Stimulated activated CD4-positive, alpha-beta T cell treated with anti-CD3 and anti-CD28 coated beads, TNF-alpha, amount 100 ng/mL, for 4 hours (primary cell): Measurements from ENCODE around the gene ACO1.

ENCODE experiments used
- DNase-seq, 3 experiments: peaks; one replicate each; pipeline ENCODE4 v3.0.0-alpha.2; 2020; ENCODE audit warnings: low read depth in 3 of 3

Gene ACO1

GRCh38 chr9:32382565-32383320 lies 1.7 kb upstream of the ACO1 start:
- DNase-seq: no peak

DNA sequence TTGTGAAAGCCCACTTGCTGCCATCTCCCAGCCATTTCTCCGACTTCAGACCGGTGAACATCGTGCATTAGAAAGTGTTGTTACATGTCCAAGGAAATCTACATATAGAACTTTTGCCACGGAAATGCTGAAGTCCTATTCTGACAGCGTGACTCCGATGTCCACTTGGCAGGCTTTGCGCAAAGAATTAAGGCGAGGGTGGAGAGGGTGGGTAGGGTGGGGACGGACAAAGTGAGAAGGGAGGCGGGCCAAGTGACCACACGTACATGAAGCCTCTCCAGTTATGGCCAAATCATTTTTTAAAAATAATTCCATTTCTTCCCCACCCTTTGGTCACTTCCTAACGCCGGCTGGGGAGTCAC lies 460 bp upstream of the ACO1 start:
- DNase-seq: no peak

DNA sequence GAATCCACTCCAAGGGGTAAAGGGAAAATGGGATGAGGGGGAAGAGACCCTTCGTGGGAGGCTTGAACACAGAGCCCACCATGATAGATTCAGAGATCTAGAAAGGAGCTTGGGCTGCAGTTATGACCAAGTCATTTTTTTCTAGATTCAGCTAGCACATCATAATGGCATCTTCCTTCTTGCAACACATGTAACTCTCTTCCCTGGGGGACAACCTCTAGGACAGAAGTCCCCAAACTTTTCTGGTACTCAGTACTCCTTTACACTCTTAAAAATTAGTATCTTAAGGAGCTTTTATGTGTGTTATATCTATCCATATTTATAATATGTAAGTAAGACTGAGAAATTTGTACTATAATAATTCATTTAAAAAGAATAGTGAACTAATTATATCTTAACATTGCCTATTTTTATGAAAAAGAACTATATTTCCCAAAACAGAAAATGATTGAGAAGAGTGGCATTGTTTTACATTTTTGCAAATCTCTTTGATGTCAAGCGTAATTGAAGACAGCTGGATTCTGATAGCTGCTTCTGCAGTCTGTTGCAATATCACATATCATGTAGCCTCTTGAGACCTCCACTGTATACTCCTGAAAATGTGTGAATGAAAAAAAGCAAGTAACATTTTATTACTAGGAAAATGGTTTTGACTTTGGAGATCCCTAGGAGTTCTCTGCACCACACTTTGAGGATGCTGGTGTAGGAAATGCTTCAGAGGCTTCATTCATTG lies 875 bp downstream of the ACO1 start:
- DNase-seq: no peak

- no peak for DNase-seq
These were observed 1.4 kb downstream of the ACO1 start for GRCh38 chr9:32385885-32386283.

GRCh38 chr9:32387256-32387655 lies 2.8 kb downstream of the ACO1 start:
- no peak for DNase-seq

DNA sequence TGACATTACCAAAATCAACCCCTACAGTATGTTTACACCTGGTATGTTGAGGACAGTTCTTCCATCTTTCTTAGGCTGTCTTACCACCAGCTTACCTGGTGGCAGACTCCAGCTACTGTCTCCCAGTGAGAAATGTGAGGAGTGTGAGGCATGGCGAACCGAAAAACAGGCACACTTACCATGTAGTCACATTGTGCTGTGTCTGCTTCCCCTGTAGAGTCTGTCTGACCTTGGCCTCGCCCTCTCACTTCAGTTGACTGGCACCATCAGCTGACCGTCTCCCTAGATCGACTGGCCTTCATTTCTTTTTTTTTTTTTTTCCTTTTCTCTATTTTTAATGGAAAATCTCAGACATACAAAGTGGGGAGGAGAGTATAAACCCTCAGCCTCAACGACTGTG lies 4.9 kb downstream of the ACO1 start:
- DNase-seq: no peak

- DNase-seq: no peak
These were observed 9.5 kb downstream of the ACO1 start for GRCh38 chr9:32393911-32394310.

DNA sequence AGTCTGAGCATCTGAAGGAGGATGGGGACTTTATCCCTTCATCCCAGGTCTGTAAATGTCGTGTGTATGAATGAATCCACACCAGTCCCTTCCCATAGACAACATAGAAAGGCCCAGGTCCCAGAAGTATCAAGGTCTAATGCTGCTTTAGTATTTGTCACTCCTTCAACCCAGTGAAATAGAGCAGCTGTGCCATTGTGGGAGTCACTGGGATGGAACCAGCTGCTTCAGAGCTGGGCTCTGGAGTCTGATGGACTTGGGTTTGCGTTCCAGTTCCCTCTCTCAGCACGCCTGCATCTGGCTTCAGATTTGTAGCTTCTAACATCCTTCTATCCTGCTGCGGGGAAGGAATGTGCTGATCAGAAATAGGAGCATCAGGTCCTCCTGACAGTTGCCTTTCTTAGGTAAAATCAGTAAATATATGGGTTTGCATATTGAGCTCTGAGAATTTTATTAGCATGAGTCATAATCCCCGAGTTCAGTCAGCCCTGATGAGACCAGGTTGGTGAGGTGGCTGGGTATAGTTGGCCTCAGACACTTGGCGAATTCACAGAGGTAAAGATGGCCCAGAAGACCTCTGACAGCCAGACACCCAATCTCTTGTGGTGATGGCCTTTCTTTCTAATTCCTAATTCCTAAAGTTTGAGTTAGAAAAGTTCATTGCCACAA lies 10.1 kb downstream of the ACO1 start:
- no peak for DNase-seq

GRCh38 chr9:32395510-32396216 lies 11.2 kb downstream of the ACO1 start:
- DNase-seq: no peak

GRCh38 chr9:32398207-32398606 lies 13.8 kb downstream of the ACO1 start:
- no peak for DNase-seq

- DNase-seq: no peak
These were observed 14.8 kb downstream of the ACO1 start for GRCh38 chr9:32399110-32399815.

GRCh38 chr9:32401488-32401887 lies 17.0 kb downstream of the ACO1 start:
- no peak for DNase-seq

- DNase-seq: no peak
These were observed 19.3 kb downstream of the ACO1 start for GRCh38 chr9:32403567-32404260.

DNA sequence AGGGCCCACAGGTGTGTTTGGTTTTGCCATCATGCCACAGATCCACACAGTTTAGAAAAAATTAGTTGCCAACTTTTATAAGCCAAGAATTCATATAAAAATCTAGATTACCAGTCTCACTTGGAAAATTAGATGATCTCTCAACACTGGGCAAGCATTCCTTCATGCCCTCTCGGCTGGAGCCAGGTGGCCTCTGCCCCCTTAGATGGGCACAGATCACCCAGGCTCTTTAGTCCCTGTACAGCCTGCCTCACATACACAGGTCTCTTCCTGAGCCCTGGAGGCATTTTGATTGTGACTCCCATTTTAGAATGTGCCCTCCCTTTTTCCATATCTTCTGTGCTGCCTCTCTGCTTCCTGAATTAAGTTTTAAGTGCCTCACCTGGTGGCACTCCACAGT lies 20.0 kb downstream of the ACO1 start:
- DNase-seq: no peak

DNA sequence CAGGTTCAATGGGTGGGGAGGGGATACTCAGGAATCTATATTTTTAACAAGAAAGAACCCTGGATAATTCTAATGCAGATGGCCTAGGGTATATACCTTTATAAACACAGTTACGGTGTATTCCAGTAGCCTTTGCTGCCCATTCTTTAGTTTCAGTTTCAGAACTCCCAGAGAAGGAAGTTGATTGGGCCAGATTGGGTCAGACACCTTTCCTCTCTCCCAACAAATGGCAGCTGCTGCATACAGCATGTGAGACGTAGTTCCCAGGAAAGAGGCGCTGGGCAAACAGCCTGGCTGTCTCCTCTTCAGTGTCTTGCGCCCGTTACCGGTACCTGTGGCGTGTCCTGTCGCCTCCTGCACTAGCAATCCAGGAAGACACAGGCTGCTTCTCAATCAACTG lies 20.4 kb downstream of the ACO1 start:
- DNase-seq: no peak

DNA sequence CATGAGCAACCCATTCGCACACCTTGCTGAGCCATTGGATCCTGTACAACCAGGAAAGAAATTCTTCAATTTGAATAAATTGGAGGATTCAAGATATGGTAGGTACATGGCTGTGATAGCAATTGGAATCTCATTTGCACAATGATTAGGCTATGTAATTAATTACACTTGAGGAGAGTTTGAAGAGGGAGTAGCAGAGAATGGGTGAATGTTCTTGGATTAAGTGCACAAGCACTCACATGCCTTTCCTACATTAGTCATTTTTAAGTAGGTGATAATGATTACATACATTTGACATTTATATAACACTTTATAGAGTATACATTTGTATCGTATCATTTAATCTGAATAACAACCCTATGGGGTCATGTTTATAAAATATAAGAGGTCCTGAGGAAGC lies 21.1 kb downstream of the ACO1 start:
- no peak for DNase-seq

- DNase-seq: no peak
These were observed 21.6 kb downstream of the ACO1 start for GRCh38 chr9:32406046-32406445.

DNA sequence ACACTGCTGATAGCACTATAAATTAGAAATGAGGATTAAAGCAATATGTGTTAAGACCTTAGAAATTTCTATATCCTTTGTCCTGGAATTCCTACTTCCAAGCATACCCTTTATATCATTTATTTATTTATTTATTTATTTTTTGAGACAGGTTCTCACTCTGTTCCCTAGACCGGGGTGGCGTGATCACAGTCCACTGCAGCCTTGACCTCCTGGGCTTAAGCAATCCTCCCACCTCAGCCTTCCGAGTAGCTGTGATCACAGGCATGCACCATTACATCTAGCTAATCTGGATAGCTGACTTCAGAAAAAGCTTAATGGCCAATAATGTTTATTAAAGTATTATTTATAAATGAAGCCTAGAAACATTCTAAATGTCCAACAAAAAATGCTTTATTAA lies 27.3 kb downstream of the ACO1 start:
- DNase-seq: no peak

DNA sequence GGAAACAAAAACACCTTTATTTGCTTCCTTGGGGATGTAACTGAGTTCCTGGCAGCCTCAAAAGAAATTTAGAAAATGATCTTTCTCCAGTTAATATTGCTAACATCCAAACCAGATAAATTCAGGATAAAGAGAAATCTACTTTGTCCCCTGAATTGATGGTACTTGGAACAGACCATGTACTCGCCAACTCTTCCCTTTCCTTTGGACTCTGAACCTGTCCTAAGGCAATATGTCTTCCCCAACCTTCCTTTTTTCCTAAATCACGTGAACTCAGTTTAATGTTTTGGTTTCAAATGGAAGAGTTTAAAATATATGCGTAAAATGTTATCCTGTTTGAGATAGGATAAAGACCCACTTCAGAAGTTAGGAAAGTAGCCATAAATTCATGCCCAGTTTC lies 28.0 kb downstream of the ACO1 start:
- DNase-seq: no peak

DNA sequence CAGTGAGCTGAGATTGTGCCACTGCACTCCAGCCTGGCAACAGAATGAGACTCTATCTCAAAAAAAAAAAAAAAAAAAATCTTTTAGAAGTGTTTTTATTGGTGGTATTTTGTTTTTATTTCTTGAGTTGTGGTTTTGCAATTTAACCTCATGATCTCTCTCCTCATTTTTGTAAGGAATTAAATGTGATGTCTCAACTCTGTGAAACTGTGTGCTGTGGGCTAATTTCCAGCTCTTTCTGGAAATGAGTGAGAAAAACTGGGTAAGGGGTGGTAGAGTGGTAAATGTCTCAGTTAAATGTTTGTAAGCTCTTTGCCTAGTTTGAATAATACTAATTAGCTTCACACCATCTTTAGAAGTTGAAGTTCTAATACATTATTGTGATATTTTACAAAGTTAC lies 29.0 kb downstream of the ACO1 start:
- no peak for DNase-seq

DNA sequence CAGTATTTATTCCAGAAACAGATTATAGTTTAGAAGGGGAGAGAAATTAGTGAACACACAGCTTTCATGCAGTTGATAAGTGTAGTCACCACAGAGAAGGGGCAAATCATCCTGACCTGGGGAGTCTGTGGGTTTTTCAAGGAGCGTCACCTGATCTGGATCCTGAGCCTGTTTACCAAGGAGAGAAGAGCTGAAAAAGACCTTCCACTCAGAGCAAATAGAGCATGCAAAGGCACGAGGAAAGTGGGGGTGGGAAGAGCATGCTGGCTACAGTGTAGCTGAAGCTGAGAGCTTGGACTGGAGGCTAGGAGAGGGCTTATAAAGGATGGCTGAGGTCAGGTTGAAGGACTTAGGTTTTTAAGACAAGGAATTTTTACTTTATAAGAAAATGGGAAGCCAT lies 30.4 kb downstream of the ACO1 start:
- no peak for DNase-seq
